Body of pancreas (tissue), 4 donors: ENCODE measurements around the gene ZSWIM1. TPM values are rescaled to one million over a fixed set of nuclear protein-coding genes. Genes with fewer than 3 reads are reported as not detected.

Experiments used
- ATAC-seq: fragments of 150-250 bp; one replicate; pipeline ENCODE4 v1.9.1; 2016
- DNase-seq, 4 donors: peaks; one replicate each; pipeline ENCODE4 v3.0.0-alpha.2; 2019
- H3K27ac ChIP-seq, 4 donors: fragments of 200-600 bp; sonication (generic); 1 replicate in 3 of 4; 2 replicates in 1 of 4; pipeline versions ENCODE4 v1.5.1 to v1.6.1; 2016 to 2019; ENCODE audit warnings: mild to moderate bottlenecking in 1 of 4, mixed read lengths in 1 of 4, moderate library complexity in 1 of 4
- H3K27me3 ChIP-seq, 2 donors: fragments of 200-600 bp; sonication (generic); one replicate each; pipeline ENCODE4 v1.6.0; 2016; ENCODE audit warnings: mild to moderate bottlenecking in 1 of 2
- H3K36me3 ChIP-seq, 2 donors: fragments of 200-600 bp; sonication (generic); replicated peaks in 1 of 2; 2 replicates each; pipeline ENCODE4 v1.5.1; 2016; ENCODE audit warnings: low read depth in 2 of 2; ENCODE audit not compliant: insufficient read depth in 1 of 2
- H3K4me1 ChIP-seq: fragments of 200-600 bp; sonication (generic); one replicate; pipeline ENCODE4 v1.6.0; 2016
- H3K4me3 ChIP-seq, 2 donors: fragments of 200-600 bp; sonication (generic); 1 replicate in 1 of 2; 2 replicates in 1 of 2; pipeline ENCODE4 v1.5.1; 2016 to 2019
- H3K9me3 ChIP-seq, 3 donors: fragments of 200-600 bp; sonication (generic); 1 replicate in 2 of 3; 2 replicates in 1 of 3; pipeline ENCODE4 v1.5.1; 2016
- POLR2A ChIP-seq, 3 donors: fragments of 450-650 bp; IDR thresholded peaks; one replicate each; pipeline ENCODE4 v1.6.1; 2016; ENCODE audit warnings: antibody characterized with exemption in 3 of 3, mild to moderate bottlenecking in 2 of 3
- WGBS, 2 donors: methylation state at CpG; one replicate each; pipeline ENCODE4 v1.1.5; 2017; 5-methylcytosine and 5-hydroxymethylcytosine counted together
- intact Hi-C: fragments of 100-400 bp; cut with DNase I; formaldehyde crosslinking; loops from one replicate; pipeline ENCODE4 v1.15.1; 2023
- total RNA-seq, 2 donors: library from RNA; depleted of rRNA; stranded (reverse); fragments of >200 nt; gene quantifications; one replicate each; pipeline ENCODE4 v1.1.0, GENCODE V29; 2016
- TF ChIP-seq, protein P1 (sequence below), 7 experiments: fragments of 450-650 bp in 4 of 7; fragments of 200-600 bp in 3 of 7; sonication (generic) in 3 of 7; IDR thresholded peaks; one replicate each; pipeline ENCODE4 v1.5.1; 2016 to 2019; ENCODE audit warnings: antibody characterized with exemption in 7 of 7

Gene ZSWIM1
- total RNA-seq: 1 to 10 TPM; 5.2 to 7.6 TPM

DNA sequence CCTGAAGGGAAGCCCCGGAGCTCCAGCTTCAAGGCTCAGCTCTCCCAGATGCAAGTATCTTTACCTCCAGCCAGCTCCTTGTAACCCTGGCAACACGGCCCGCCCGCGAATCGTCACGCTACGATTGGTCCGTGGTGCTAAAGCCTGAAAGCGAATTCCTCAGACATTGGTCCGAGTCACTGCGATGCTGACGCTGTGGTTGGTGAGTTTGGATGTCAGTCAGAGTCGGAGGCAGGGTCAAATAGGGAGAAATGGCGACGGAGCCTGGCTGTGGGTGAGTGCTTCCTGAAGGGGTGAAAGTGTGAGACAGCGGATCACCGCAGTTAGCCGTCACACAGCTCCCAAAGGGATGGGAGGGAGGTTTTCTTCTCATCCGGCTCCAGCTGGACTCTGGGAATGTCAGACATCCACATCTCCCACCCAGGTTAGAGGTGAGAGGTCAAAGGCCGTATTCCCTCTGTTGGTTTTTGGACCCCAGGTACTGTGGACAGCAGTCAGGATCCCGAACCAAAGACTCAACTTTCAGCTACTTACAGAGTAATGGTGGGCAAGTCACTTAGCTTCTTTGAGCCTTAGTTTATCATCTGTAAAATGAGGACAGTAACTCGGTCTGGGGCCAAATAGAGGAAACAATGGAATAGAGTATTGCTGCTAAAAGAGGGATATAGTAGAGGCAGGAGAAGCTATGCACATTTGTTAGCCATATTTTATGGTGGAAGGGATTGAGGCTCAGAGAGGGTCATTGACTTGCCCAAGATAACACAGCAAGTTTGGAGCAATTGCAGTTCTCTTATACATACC lies at the start of gene ZSWIM1:
Gene ZSWIM1, plus strand, starts transcription at position 240 of the 801 bp plus-strand sequence. CDS start 1,366 bp downstream, outside the sequence.
- intact Hi-C loops: no loop called here
- 0% methylated on average over 16 to 23 of the region's 23 CpGs for WGBS, 2 donors
- H3K27ac ChIP-seq: peak within 1 kb of the TSS; percentile 63 to 86 (median 78)

DNA sequence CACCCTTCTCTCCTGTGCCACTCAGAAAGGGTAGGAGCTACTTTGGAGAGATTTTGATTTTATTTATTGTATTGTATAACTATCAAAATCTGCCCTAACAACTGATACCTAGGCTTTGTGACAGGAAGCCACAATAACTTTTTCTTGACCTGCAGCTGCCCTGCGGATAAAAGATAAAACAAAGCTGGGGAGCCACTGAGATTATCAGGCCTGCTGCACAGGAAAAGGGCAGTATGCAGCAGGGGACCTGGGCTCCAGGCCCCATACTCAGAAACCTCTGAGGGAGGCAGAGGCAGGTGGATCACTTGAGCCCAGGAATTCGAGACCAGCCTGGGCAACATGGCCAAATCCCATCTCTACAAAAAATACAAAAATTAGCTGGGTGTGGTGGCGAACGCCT lies 48.4 kb upstream of the ZSWIM1 start:
- TF ChIP-seq, protein P1, sequence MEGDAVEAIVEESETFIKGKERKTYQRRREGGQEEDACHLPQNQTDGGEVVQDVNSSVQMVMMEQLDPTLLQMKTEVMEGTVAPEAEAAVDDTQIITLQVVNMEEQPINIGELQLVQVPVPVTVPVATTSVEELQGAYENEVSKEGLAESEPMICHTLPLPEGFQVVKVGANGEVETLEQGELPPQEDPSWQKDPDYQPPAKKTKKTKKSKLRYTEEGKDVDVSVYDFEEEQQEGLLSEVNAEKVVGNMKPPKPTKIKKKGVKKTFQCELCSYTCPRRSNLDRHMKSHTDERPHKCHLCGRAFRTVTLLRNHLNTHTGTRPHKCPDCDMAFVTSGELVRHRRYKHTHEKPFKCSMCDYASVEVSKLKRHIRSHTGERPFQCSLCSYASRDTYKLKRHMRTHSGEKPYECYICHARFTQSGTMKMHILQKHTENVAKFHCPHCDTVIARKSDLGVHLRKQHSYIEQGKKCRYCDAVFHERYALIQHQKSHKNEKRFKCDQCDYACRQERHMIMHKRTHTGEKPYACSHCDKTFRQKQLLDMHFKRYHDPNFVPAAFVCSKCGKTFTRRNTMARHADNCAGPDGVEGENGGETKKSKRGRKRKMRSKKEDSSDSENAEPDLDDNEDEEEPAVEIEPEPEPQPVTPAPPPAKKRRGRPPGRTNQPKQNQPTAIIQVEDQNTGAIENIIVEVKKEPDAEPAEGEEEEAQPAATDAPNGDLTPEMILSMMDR (IDR thresholded peaks at IDR 0.05): no peak
- TF ChIP-seq POLR2A (IDR thresholded peaks at IDR 0.05): no peak
- H3K36me3 ChIP-seq: no peaks in the 10 kb centered on the region
- H3K4me3 ChIP-seq: no peak overlapping the region
- H3K27ac ChIP-seq: peak overlapping the region in 3 of 4 donors; percentile 75 to 89 (median 79)
- no peaks in the 10 kb centered on the region for H3K9me3 ChIP-seq
- no peak for DNase-seq
- intact Hi-C loops: no loop called here
- ATAC-seq: no peak
- H3K27me3 ChIP-seq: no peaks in the 10 kb centered on the region
- 81 to 92% methylated on average over 4 of the region's 4 CpGs for WGBS, 2 donors
- peaks cover 24% of the 10 kb centered on the region for H3K4me1 ChIP-seq

More for the DNA sequence above, at the start of gene ZSWIM1:
- Histone ChIP-seq H3K4me3 (peak within 1 kb of the TSS; percentile 17 to 30), H3K27me3 (no peaks in the 10 kb centered on the region), H3K36me3 (peaks cover 0 to 12% of the 10 kb centered on the region in 2 donors), H3K4me1 (peaks cover 10% of the 10 kb centered on the region), H3K9me3 (no peaks in the 10 kb centered on the region)
- DNase-seq: peak; percentile 100
- peak in 2 of 3 donors; percentile 75 to 76 for TF ChIP-seq POLR2A (IDR thresholded peaks at IDR 0.05)
- TF ChIP-seq, protein P1 (IDR thresholded peaks at IDR 0.05): no peak
- peak; percentile 100 for ATAC-seq

DNA sequence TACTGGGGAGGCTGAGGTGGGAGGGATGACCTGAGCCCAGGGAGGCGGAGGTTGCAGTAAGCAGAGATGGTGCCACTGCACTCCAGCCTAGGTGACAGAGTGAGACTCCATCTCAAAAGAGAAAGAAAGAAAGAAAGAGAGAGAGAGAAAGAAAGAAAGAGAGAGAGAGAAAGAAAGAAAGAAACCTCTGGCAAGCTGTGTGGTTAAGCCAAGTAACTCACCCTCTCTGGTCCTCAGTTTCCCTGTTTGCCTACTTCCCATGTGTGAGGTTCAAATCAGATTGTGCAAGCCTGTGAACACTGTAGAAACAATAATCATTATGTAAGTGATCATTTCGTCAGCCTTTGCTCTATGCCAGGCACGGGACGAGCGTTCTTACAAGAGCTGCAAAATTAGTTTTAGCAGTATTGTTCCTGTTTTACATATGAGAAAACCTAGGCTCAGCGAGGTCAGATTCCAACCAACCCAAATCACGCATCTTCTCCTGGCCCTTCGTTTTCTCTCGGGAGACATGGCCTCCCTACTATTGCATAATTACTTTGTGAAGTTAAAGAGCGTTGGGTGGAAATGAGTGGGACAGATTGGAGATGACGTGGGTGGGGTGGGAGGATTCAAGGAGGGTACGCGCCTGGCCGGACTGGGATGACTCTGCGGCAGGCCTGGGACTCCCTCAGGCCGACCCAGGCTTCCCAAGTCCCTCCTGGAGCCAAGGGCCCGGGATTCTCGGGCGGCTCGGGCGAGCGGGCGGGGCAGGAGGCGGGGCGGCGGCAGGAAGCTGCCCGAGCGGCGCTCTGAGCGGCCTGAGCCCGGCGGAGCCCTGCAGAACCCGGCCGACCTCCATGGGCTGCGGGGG lies 47.8 kb upstream of the ZSWIM1 start, which contains the start of gene SNX21:
Gene SNX21, plus strand, starts transcription at position 770 of the 853 bp plus-strand sequence. CDS start 121 bp downstream, outside the sequence.
- WGBS, 2 donors: 9 to 20% methylated on average over 16 to 32 of the region's 35 CpGs
- DNase-seq (peak; percentile 71 to 80 (median 76)), ATAC-seq (peak; percentile 87)
- H3K4me3 ChIP-seq: peak within 1 kb of the TSS; percentile 47 to 68
- intact Hi-C loops: no loop called here
- H3K36me3 ChIP-seq: no peaks in the 10 kb centered on the region
- no peaks in the 10 kb centered on the region for H3K9me3 ChIP-seq
- peak within 1 kb of the TSS; percentile 72 to 89 (median 77) for H3K27ac ChIP-seq
- H3K4me1 ChIP-seq: peaks cover 24% of the 10 kb centered on the region
- no peaks in the 10 kb centered on the region for H3K27me3 ChIP-seq
- TF ChIP-seq POLR2A (IDR thresholded peaks at IDR 0.05): peak; percentile 22 to 61 (median 55)
- TF ChIP-seq, protein P1 (IDR thresholded peaks at IDR 0.05): no peak

DNA sequence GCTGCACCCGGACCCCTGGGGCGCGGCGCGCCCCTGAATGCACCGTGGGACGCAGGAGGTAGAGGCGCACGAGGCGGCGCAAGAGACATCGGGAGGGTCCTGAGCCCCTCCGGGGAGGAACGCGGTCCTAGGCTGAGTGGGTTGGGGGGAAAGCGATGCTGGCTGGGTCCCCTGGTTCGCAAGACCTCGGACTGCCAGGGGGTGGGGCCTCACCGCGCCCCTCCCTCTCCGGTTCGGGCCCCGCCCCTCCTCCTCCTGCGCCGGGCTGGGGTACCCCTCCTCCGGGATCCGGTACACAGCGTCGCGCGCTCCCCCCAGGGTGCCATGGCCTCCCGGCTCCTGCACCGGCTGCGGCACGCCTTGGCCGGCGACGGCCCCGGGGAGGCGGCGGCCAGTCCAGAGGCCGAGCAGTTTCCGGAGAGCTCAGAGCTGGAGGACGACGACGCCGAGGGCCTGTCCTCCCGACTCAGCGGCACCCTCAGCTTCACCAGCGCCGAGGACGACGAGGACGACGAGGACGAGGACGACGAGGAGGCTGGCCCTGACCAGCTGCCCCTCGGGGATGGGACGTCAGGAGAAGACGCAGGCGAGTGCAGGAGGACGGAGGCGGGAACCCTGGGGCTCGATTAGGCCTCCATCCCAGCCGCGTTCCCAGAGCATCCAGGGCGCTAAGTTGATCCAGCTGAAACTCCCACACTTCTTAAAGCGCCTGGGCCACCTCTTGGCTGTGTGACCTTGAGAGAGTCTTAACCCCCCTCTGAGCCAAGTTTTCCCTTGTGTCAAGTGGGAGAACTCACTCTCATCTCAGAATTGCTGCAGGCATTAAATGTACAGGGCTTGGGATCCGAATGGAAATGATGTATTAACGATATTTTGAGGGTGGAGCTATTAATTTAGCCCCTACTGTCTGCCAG lies 46.9 kb upstream of the ZSWIM1 start:
- Histone ChIP-seq H3K27ac (peak overlapping the region; percentile 72 to 89 (median 77)), H3K36me3 (no peaks in the 10 kb centered on the region), H3K4me1 (peaks cover 24% of the 10 kb centered on the region), H3K27me3 (no peaks in the 10 kb centered on the region), H3K9me3 (no peaks in the 10 kb centered on the region), H3K4me3 (peak overlapping the region; percentile 47 to 68)
- TF ChIP-seq, protein P1 (IDR thresholded peaks at IDR 0.05): no peak
- peak in 2 of 3 donors; percentile 25 to 27 for TF ChIP-seq POLR2A (IDR thresholded peaks at IDR 0.05)
- peak; percentile 76 for ATAC-seq
- DNase-seq: peak; percentile 57 to 74 (median 63)
- WGBS, 2 donors: 5% methylated on average over 55 of the region's 71 CpGs; no CpG with 5 or more reads in 1 of the 2 donors
- intact Hi-C loops: no loop called here
